ENCODE measurements around the gene ATP8B3.

The ATP8B3 gene

GRCh38 chr19:1757468-1758230, 54.4 kb downstream of the ATP8B3 start:
- no peak for DNase-seq (ENCODE audit: low spot score)

GRCh38 chr19:1756705-1757465, 55.2 kb downstream of the ATP8B3 start:
- DNase-seq (ENCODE audit: low spot score) = no peak

- no peak for DNase-seq (ENCODE audit: low spot score)
Observed at GRCh38 chr19:1756264-1756663, 55.8 kb downstream of the ATP8B3 start.

GRCh38 chr19:1755467-1756171, 56.5 kb downstream of the ATP8B3 start:
- no peak for DNase-seq (ENCODE audit: low spot score)

- DNase-seq (ENCODE audit: low spot score) = no peak
Observed at GRCh38 chr19:1754636-1755466, 57.2 kb downstream of the ATP8B3 start.

- DNase-seq (ENCODE audit: low spot score) = no peak
Observed at GRCh38 chr19:1754018-1754635, 57.9 kb downstream of the ATP8B3 start.

GRCh38 chr19:1752757-1753728, 59.0 kb downstream of the ATP8B3 start, which contains the start of gene ONECUT3:
TSS of gene ONECUT3 (plus strand) at chr19:1753506. CDS start at chr19:1753663, 157 bp downstream.
- no peak for DNase-seq (ENCODE audit: low spot score)

GRCh38 chr19:1752009-1752756, 59.9 kb downstream of the ATP8B3 start:
- DNase-seq (ENCODE audit: low spot score) = no peak

- DNase-seq (ENCODE audit: low spot score) = no peak
Observed at GRCh38 chr19:1751367-1752008, 60.6 kb downstream of the ATP8B3 start.

- DNase-seq (ENCODE audit: low spot score) = no peak
Observed at GRCh38 chr19:1750343-1751021, 61.6 kb downstream of the ATP8B3 start.

GRCh38 chr19:1749373-1750342, 62.4 kb downstream of the ATP8B3 start:
- DNase-seq (ENCODE audit: low spot score) = no peak

GRCh38 chr19:1748873-1749341, 63.2 kb downstream of the ATP8B3 start:
- no peak for DNase-seq (ENCODE audit: low spot score)

- DNase-seq (ENCODE audit: low spot score) = no peak
Observed at GRCh38 chr19:1748115-1748872, 63.8 kb downstream of the ATP8B3 start.

- DNase-seq (ENCODE audit: low spot score) = no peak
Observed at GRCh38 chr19:1747285-1748114, 64.6 kb downstream of the ATP8B3 start.
